ENCODE results near the gene ATXN2. TPM values are rescaled to one million over a fixed set of nuclear protein-coding genes. Genes with fewer than 3 reads are reported as not detected.

The ATXN2 gene
- total and polyA plus RNA-seq, 2 of the 4 experiments (the other 2 are of a cell fraction): 12.4 to 66.5 TPM

DNA sequence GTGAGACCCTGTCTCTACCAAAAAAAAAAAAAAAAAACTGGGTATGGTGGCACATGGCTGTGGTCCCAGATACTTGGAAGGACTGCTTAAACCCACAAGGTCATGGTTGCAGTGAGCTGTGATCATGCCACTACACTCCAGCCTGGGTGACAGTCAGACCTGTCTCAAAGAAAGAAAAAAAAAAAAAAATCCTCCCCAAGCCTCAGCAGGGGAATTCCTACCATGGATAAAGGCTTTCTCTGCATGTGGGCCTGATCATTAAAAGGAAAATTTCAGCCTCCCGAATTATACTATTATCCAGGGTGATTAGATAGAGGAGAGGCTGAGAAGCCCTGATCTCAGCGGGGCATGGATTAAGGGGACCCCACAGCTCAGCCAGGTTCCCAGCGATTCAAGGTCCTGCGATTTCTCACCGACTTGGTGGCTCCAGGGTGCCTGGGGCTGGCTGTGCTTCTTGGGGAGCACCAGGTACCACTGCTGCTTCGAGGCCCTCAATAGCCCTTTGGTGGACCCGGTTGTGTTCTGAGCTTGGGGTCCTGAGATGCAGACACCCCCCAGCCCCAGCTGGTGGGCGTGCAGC lies 187.8 kb downstream of the ATXN2 start:
- peaks cover 21 to 85% of the 10 kb centered on the region in 2 experiments; a peak in 3 of 4 replicates for H3K79me1 ChIP-seq (ENCODE audit: low read depth in 1 of 2, low read length in 2 of 2)
- no peaks in the 10 kb centered on the region for H3K9me3 ChIP-seq (ENCODE audit: control insufficient read depth, insufficient read depth, low read length)
- peaks cover 41% of the 10 kb centered on the region for H3K4me1 ChIP-seq (ENCODE audit: control insufficient read depth, insufficient read depth, low read length)
- H3K23ac ChIP-seq (ENCODE audit: low read depth, low read length): no peak overlapping the region
- H2BK20ac ChIP-seq (ENCODE audit: low read depth, low read length): no peak overlapping the region
- no peak overlapping the region for H3K27ac ChIP-seq (ENCODE audit: insufficient read depth, low read length)
- H3K4ac ChIP-seq (ENCODE audit: low read depth, low read length): peak overlapping the region; percentile 21; the same call in 1 of the 2 replicates
- H4K20me1 ChIP-seq (ENCODE audit: insufficient read depth, low read length): peaks cover 52% of the 10 kb centered on the region
- H3K4me3 ChIP-seq (ENCODE audit: insufficient read depth, low read depth, low read length): no peak overlapping the region
- in situ Hi-C loops (cut with MboI; ENCODE audit: low sequenced_read_pairs): no loop called here
- intact Hi-C loops (cut with micrococcal nuclease): no loop called here
- H2AK9ac ChIP-seq (replicated peaks; ENCODE audit: low read depth, low read length, poor library complexity): no peak overlapping the region
- ATAC-seq (ENCODE audit: low read depth) (no peak), DNase-seq (no peak)
- H4K5ac ChIP-seq (ENCODE audit: low read depth, low read length): no peak overlapping the region
- H3K4me2 ChIP-seq (ENCODE audit: low read depth, low read length): no peak overlapping the region
- no TSS peak for BruUV-seq (replicated peaks)
- H2BK5ac ChIP-seq (ENCODE audit: low read depth, low read length, poor library complexity, severe bottlenecking): peak overlapping the region; percentile 11
- H2BK120ac ChIP-seq (ENCODE audit: low read depth, low read length): no peak overlapping the region
- H2AFZ ChIP-seq (replicated peaks; ENCODE audit: low read length, poor library complexity): no peak overlapping the region
- H3K9me1 ChIP-seq (ENCODE audit: insufficient read depth, low read length): peaks cover 32% of the 10 kb centered on the region
- WGBS, 2 experiments (ENCODE audit: extremely low coverage in 2 of 2, insufficient read length in 1 of 2): 95% methylated on average over 4 of the region's 8 CpGs; no CpG with 5 or more reads in 1 of the 2 experiments
- H3K14ac ChIP-seq (replicated peaks; ENCODE audit: low read depth, low read length): no peak overlapping the region
- H3K18ac ChIP-seq (ENCODE audit: low read depth, low read length): no peak overlapping the region
- no peak overlapping the region for H3K9ac ChIP-seq (ENCODE audit: low read depth, low read length)
- CTCF ChIA-PET: interaction anchor here (0.6 to 4.1 kb wide), 2 partner anchors 14 to 20 kb away, joined by 3 to 21 read pairs; no protein-coding TSS in a partner anchor
- dilution Hi-C loops (cut with HindIII; ENCODE audit: low sequenced_read_pairs, unreplicated experiment): no loop called here
- TF ChIP-seq RAD21 (IDR thresholded peaks at IDR 0.05; ENCODE audit: low read length): no peak
- no peak for TF ChIP-seq MAZ (IDR thresholded peaks at IDR 0.05; ENCODE audit: borderline replicate concordance, low read depth, low read length)
- TF ChIP-seq, protein P1, sequence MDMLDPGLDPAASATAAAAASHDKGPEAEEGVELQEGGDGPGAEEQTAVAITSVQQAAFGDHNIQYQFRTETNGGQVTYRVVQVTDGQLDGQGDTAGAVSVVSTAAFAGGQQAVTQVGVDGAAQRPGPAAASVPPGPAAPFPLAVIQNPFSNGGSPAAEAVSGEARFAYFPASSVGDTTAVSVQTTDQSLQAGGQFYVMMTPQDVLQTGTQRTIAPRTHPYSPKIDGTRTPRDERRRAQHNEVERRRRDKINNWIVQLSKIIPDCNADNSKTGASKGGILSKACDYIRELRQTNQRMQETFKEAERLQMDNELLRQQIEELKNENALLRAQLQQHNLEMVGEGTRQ (IDR thresholded peaks at IDR 0.05; ENCODE audit: low read depth, low read length): no peak
- no peak for TF ChIP-seq CEBPB (IDR thresholded peaks at IDR 0.05; ENCODE audit: low read depth, low read length)
- no peak for TF ChIP-seq RFX5 (IDR thresholded peaks at IDR 0.05; ENCODE audit: low read depth, low read length)
- TF ChIP-seq RCOR1 (IDR thresholded peaks at IDR 0.05; ENCODE audit: insufficient replicate concordance, low read length): no peak
- no peak for TF ChIP-seq SMC3 (IDR thresholded peaks at IDR 0.05; ENCODE audit: low read depth, low read length)
- TF ChIP-seq, protein P2, sequence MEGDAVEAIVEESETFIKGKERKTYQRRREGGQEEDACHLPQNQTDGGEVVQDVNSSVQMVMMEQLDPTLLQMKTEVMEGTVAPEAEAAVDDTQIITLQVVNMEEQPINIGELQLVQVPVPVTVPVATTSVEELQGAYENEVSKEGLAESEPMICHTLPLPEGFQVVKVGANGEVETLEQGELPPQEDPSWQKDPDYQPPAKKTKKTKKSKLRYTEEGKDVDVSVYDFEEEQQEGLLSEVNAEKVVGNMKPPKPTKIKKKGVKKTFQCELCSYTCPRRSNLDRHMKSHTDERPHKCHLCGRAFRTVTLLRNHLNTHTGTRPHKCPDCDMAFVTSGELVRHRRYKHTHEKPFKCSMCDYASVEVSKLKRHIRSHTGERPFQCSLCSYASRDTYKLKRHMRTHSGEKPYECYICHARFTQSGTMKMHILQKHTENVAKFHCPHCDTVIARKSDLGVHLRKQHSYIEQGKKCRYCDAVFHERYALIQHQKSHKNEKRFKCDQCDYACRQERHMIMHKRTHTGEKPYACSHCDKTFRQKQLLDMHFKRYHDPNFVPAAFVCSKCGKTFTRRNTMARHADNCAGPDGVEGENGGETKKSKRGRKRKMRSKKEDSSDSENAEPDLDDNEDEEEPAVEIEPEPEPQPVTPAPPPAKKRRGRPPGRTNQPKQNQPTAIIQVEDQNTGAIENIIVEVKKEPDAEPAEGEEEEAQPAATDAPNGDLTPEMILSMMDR (conservative IDR thresholded peaks at IDR 0.05; ENCODE audit: low read depth, low read length): no peak
- TF ChIP-seq FOS (IDR thresholded peaks at IDR 0.05; ENCODE audit: low read depth, low read length): no peak
- no peak for TF ChIP-seq MXI1 (IDR thresholded peaks at IDR 0.05; ENCODE audit: borderline replicate concordance, low read depth, low read length)
- TF ChIP-seq POLR2A (IDR thresholded peaks at IDR 0.05; ENCODE audit: low read depth, low read length): no peak
- TF ChIP-seq CHD1 (IDR thresholded peaks at IDR 0.05; ENCODE audit: low read depth, low read length): no peak
- no peak for TF ChIP-seq MAFK (IDR thresholded peaks at IDR 0.05; ENCODE audit: low read depth, low read length)
- TF ChIP-seq NFE2L2 (IDR thresholded peaks at IDR 0.05; ENCODE audit: low read depth, low read length): no peak
- TF ChIP-seq BHLHE40 (IDR thresholded peaks at IDR 0.05; ENCODE audit: low read depth, low read length): no peak
- TF ChIP-seq, protein P3, sequence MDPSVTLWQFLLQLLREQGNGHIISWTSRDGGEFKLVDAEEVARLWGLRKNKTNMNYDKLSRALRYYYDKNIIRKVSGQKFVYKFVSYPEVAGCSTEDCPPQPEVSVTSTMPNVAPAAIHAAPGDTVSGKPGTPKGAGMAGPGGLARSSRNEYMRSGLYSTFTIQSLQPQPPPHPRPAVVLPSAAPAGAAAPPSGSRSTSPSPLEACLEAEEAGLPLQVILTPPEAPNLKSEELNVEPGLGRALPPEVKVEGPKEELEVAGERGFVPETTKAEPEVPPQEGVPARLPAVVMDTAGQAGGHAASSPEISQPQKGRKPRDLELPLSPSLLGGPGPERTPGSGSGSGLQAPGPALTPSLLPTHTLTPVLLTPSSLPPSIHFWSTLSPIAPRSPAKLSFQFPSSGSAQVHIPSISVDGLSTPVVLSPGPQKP (IDR thresholded peaks at IDR 0.05; ENCODE audit: borderline replicate concordance, low read depth, low read length): no peak
- H3K27me3 ChIP-seq (ENCODE audit: control insufficient read depth, insufficient read depth, low read length): no peaks in the 10 kb centered on the region
- no peak overlapping the region for H4K91ac ChIP-seq (ENCODE audit: insufficient read depth, low read depth, low read length)
- POLR2A ChIA-PET (ENCODE audit: unreplicated experiment): no interaction called here
- H4K8ac ChIP-seq (ENCODE audit: low read depth in 2 of 2, low read length in 2 of 2): peak overlapping the region in 1 of 2 experiments; percentile 19; a peak in 2 of 4 replicates
- no peaks in the 10 kb centered on the region; the same call in 1 of the 2 replicates for H3K36me3 ChIP-seq (ENCODE audit: control insufficient read depth, insufficient read depth, low read length)
- no peak overlapping the region; the same call in 1 of the 2 replicates for H2AK5ac ChIP-seq (ENCODE audit: low read depth, low read length)
- H2BK15ac ChIP-seq (ENCODE audit: low read depth, low read length): no peak overlapping the region
- no peak overlapping the region for H3K56ac ChIP-seq (ENCODE audit: extremely low read depth, insufficient read depth, low read length)
